Smooth muscle cell (in vitro differentiated cells): ENCODE results near the gene PNMT. TPM values are rescaled to one million over a fixed set of nuclear protein-coding genes. Genes with fewer than 3 reads are reported as not detected.
A peak's percentile ranks its signal among the peaks of the same experiment; 100 is the strongest.

Experiments
- DNase-seq: peaks from one replicate; lab custom pipeline; 2025; ENCODE audit not compliant: unreplicated experiment; lab: John Stamatoyannopoulos, UW
- H2AFZ ChIP-seq: fragments of 200-600 bp; sonication (generic); 2 replicates; pipeline ENCODE4 v1.6.0; 2016; ENCODE audit warnings: antibody characterized with exemption, low read depth, mild to moderate bottlenecking
- H3F3A ChIP-seq: fragments of 200-600 bp; sonication (generic); 2 replicates; pipeline ENCODE4 v1.6.0; 2017; ENCODE audit warnings: antibody characterized with exemption, low read depth
- H3K27ac ChIP-seq: fragments of 200-600 bp; sonication (generic); 2 replicates; pipeline ENCODE4 v1.5.1; 2016; ENCODE audit warnings: low read depth, mild to moderate bottlenecking
- H3K27me3 ChIP-seq: fragments of 200-600 bp; sonication (generic); 2 replicates; pipeline ENCODE4 v1.6.1; 2016; ENCODE audit warnings: low read depth, mild to moderate bottlenecking
- H3K36me3 ChIP-seq: fragments of 200-600 bp; sonication (generic); 2 replicates; pipeline ENCODE4 v1.5.1; 2016; ENCODE audit warnings: low read depth
- H3K4me1 ChIP-seq: fragments of 200-600 bp; sonication (generic); 2 replicates; pipeline ENCODE4 v1.5.1; 2016; ENCODE audit warnings: low read depth
- H3K4me2 ChIP-seq: fragments of 200-600 bp; sonication (generic); 2 replicates; pipeline ENCODE4 v1.6.0; 2016; ENCODE audit warnings: mild to moderate bottlenecking
- H3K4me3 ChIP-seq: fragments of 200-600 bp; sonication (generic); 2 replicates; pipeline ENCODE4 v1.5.1; 2016; ENCODE audit warnings: mild to moderate bottlenecking
- H3K79me2 ChIP-seq: fragments of 200-600 bp; sonication (generic); 2 replicates; pipeline ENCODE4 v1.6.0; 2016; ENCODE audit warnings: low read depth, mild to moderate bottlenecking
- H3K9ac ChIP-seq: fragments of 200-600 bp; sonication (generic); 2 replicates; pipeline ENCODE4 v1.6.0; 2016; ENCODE audit warnings: low read depth
- H3K9me3 ChIP-seq: fragments of 200-600 bp; sonication (generic); replicated peaks from 2 replicates; pipeline ENCODE4 v1.5.1; 2016; ENCODE audit warnings: low read depth
- H4K20me1 ChIP-seq: fragments of 200-600 bp; sonication (generic); 2 replicates; pipeline ENCODE4 v1.6.0; 2016; ENCODE audit warnings: low read depth
- WGBS: methylation state at CpG from one replicate; pipeline ENCODE4 v1.1.7; 2016; ENCODE audit warnings: low lambda C conversion rate; 5-methylcytosine and 5-hydroxymethylcytosine counted together
- polyA plus RNA-seq: library from polyadenylated mRNA; unstranded; fragments of >200 nt; fragmentation: Nextera tagmentation; extraction: Ambion mirVana; gene quantifications from 2 replicates; pipeline ENCODE4 v1.2.1, GENCODE V29; 2016
- total RNA-seq: library from RNA; depleted of rRNA; stranded (reverse); fragments of >200 nt; gene quantifications from 2 replicates; pipeline ENCODE4 v1.2.3, GENCODE V29; 2014
- TF ChIP-seq, protein P1 (sequence below): fragments of 200-600 bp; sonication (generic); IDR thresholded peaks from 2 replicates; pipeline ENCODE4 v1.5.1; 2017; ENCODE audit warnings: borderline replicate concordance, mild to moderate bottlenecking, antibody characterized with exemption; ENCODE audit not compliant: insufficient read depth, poor library complexity, severe bottlenecking

PNMT gene
- total and polyA plus RNA-seq, 2 experiments from 2014 or later = 0.23 TPM; not detected in 1

GRCh38 chr17:39670746-39671145, 2.5 kb downstream of the PNMT start:
- WGBS = 81% methylated on average over 4 of the region's 4 CpGs
- no peaks in the 10 kb centered on the region for H3K36me3 ChIP-seq
- no peak overlapping the region for H3K27ac ChIP-seq

DNA sequence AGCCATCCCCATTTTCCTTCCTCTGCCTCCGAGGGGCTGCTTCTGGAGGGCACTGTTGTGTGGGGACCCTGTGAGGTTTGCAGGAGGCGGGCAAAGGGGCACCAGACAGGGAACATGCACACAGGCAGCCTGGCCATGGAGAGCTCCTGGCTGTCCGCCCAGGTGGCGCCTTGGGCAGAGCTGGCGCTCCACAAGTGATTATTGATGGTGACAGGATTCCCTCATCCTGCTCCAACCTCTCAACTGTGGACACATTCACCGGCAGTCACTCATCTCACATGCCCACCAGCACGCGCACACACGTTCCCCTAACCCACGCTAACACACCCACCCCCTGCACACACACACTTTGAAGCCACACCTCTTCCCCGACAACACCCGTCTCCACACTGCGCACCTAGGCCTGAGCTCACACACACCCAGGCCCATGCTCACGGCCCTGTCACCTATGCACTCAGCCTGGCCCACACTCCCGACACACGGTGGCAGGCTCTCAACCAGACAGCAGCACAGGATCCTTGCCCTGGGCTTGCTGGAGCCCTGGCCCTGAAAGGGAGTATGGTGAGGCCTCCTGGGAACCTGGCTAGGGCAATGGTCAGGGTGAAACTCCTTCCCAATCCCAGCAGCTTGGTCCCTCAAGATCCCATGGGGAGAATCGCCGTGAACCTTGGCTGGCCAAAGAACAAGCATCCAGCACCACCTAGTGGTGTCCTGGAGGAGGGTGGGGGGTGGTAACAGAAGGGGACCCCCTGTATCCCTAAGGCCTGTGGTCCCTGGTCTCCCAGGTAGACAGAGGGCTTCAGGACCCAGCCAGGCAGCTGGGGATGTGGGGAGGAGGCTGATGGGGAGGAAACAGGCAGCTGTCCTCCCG, 3.6 kb downstream of the PNMT start:
- DNase-seq = no peak

More at GRCh38 chr17:39670746-39671145, 2.5 kb downstream of the PNMT start:
- no peaks in the 10 kb centered on the region for H3F3A ChIP-seq
- DNase-seq = no peak
- H3K4me2 ChIP-seq = no peak overlapping the region
- H3K9ac ChIP-seq = no peak overlapping the region
- no peak overlapping the region for H3K4me3 ChIP-seq
- peaks cover 10% of the 10 kb centered on the region for H3K4me1 ChIP-seq
- TF ChIP-seq, protein P1, sequence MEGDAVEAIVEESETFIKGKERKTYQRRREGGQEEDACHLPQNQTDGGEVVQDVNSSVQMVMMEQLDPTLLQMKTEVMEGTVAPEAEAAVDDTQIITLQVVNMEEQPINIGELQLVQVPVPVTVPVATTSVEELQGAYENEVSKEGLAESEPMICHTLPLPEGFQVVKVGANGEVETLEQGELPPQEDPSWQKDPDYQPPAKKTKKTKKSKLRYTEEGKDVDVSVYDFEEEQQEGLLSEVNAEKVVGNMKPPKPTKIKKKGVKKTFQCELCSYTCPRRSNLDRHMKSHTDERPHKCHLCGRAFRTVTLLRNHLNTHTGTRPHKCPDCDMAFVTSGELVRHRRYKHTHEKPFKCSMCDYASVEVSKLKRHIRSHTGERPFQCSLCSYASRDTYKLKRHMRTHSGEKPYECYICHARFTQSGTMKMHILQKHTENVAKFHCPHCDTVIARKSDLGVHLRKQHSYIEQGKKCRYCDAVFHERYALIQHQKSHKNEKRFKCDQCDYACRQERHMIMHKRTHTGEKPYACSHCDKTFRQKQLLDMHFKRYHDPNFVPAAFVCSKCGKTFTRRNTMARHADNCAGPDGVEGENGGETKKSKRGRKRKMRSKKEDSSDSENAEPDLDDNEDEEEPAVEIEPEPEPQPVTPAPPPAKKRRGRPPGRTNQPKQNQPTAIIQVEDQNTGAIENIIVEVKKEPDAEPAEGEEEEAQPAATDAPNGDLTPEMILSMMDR = no peak
- no peaks in the 10 kb centered on the region for H3K79me2 ChIP-seq
- H2AFZ ChIP-seq = no peak overlapping the region
- peaks cover 58% of the 10 kb centered on the region for H3K27me3 ChIP-seq
- no peaks in the 10 kb centered on the region for H3K9me3 ChIP-seq
- no peaks in the 10 kb centered on the region for H4K20me1 ChIP-seq

DNA sequence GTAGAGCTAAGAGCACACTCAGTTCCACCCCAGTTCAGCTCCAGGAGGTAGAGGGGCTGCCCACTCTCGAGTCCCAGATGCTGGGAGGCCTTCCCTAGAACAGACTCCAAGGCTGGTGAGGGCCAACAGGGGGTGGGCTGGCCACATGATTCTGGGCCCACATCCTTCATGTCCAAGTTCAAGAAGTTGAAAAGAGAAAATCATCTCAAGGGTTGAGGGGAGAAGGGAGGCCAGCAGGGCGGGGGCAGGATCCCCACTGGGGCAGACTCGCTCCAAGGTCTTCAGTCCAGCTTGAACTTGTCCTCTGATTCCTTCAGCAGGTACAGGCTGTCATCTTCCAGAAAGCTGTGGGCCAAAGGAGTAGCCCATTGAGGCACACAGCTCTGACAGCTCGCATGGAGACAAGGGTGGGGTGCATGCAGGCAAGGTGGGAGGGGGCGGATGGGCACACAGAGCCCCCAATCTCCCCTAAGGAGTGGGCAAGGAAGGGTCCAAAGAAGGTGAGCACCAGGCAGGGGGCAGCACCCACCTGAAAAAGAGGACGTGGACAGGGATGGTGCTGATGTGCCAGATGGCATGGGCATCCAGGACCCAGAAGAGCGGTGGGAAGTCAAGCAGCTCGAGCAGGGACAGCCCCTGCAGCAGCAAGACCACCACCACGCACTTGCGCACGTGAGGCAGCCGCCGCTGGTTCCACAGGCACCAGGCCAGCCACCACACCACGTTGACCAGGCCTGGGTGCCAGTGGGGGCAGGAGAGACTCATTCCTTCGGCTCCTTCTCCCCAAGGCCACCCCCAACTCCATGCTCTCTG, 4.5 kb downstream of the PNMT start:
- Histone ChIP-seq H4K20me1 (no peaks in the 10 kb centered on the region), H3K4me1 (peaks cover 5% of the 10 kb centered on the region), H3K79me2 (no peaks in the 10 kb centered on the region), H2AFZ (no peak overlapping the region), H3F3A (no peaks in the 10 kb centered on the region), H3K4me3 (no peak overlapping the region), H3K4me2 (no peak overlapping the region), H3K9ac (no peak overlapping the region), H3K36me3 (no peaks in the 10 kb centered on the region), H3K27me3 (peaks cover 38% of the 10 kb centered on the region), H3K9me3 (no peaks in the 10 kb centered on the region), H3K27ac (no peak overlapping the region)
- DNase-seq = no peak
- WGBS = 86% methylated on average over 15 of the region's 15 CpGs
- TF ChIP-seq, protein P1 = no peak

More for the DNA sequence above, 3.6 kb downstream of the PNMT start:
- Histone ChIP-seq H3K9me3 (no peaks in the 10 kb centered on the region), H2AFZ (no peak overlapping the region), H3K27me3 (peaks cover 46% of the 10 kb centered on the region), H3K9ac (no peak overlapping the region), H3K36me3 (no peaks in the 10 kb centered on the region), H3K4me3 (no peak overlapping the region), H3K79me2 (no peaks in the 10 kb centered on the region), H4K20me1 (no peaks in the 10 kb centered on the region), H3F3A (no peaks in the 10 kb centered on the region), H3K27ac (no peak overlapping the region), H3K4me2 (no peak overlapping the region), H3K4me1 (peaks cover 10% of the 10 kb centered on the region)
- TF ChIP-seq, protein P1 = peak; percentile 47
- 84% methylated on average over 19 of the region's 19 CpGs for WGBS
